NCI-H187 treated with DMSO at 0.1 percent for 48 hours (cell line): ENCODE results near the gene BTBD9.

Experiments used
- DNase-seq: peaks from one replicate; lab custom pipeline; 2025; lab: John Stamatoyannopoulos, UW

Gene BTBD9

GRCh38 chr6:38341496-38341895, 298.2 kb downstream of the BTBD9 start:
- DNase-seq: no peak

GRCh38 chr6:38339914-38340313, 299.8 kb downstream of the BTBD9 start:
- DNase-seq: no peak

- no peak for DNase-seq
Observed at GRCh38 chr6:38337819-38338465, 301.8 kb downstream of the BTBD9 start.

GRCh38 chr6:38336922-38337321, 302.8 kb downstream of the BTBD9 start:
- no peak for DNase-seq

GRCh38 chr6:38326837-38327236, 312.9 kb downstream of the BTBD9 start:
- no peak for DNase-seq

GRCh38 chr6:38323216-38323615, 316.5 kb downstream of the BTBD9 start:
- DNase-seq: no peak

GRCh38 chr6:38322138-38322537, 317.6 kb downstream of the BTBD9 start:
- DNase-seq: no peak

GRCh38 chr6:38320843-38321242, 318.9 kb downstream of the BTBD9 start:
- no peak for DNase-seq

GRCh38 chr6:38320358-38320757, 319.4 kb downstream of the BTBD9 start:
- DNase-seq: no peak

GRCh38 chr6:38319256-38320212, 320.2 kb downstream of the BTBD9 start:
- no peak for DNase-seq

GRCh38 chr6:38316099-38316868, 323.4 kb downstream of the BTBD9 start:
- DNase-seq: no peak

GRCh38 chr6:38311201-38311600, 328.5 kb downstream of the BTBD9 start:
- DNase-seq: no peak

- DNase-seq: no peak
Observed at GRCh38 chr6:38310061-38310460, 329.7 kb downstream of the BTBD9 start.

GRCh38 chr6:38307740-38308139, 332.0 kb downstream of the BTBD9 start:
- DNase-seq: no peak

GRCh38 chr6:38306931-38307330, 332.8 kb downstream of the BTBD9 start:
- DNase-seq: no peak

GRCh38 chr6:38305995-38306681, 333.6 kb downstream of the BTBD9 start:
- DNase-seq: no peak

GRCh38 chr6:38302838-38303237, 336.9 kb downstream of the BTBD9 start:
- DNase-seq: no peak

- DNase-seq: no peak
Observed at GRCh38 chr6:38302081-38302480, 337.6 kb downstream of the BTBD9 start.

- DNase-seq: no peak
Observed at GRCh38 chr6:38290133-38290799, 349.5 kb downstream of the BTBD9 start.

GRCh38 chr6:38287487-38287886, 352.2 kb downstream of the BTBD9 start:
- no peak for DNase-seq

GRCh38 chr6:38284802-38285394, 354.8 kb downstream of the BTBD9 start:
- no peak for DNase-seq
